PC-3 (cell line): Measurements from ENCODE around the gene NCS1. TPM values are rescaled to one million over a fixed set of nuclear protein-coding genes. Genes with fewer than 3 reads are reported as not detected.

Source experiments
- ATAC-seq: fragments of 200-7000 bp; cut with Tn5 transposase; 2 replicates; pipeline ENCODE4 v1.9.1; 2020; ENCODE audit warnings: mild to moderate bottlenecking, moderate library complexity
- BruUV-seq: library from RNA; stranded (reverse); fragments of 400-500 nt; replicated peaks from 2 replicates; lab custom pipeline; 2021; lab: Mats Ljungman, UMichigan
- CTCF ChIA-PET: fragments of 300-600 bp; sonication (Branson Sonifier 250); formaldehyde crosslinking; loops from one replicate; lab custom pipeline; 2022; ENCODE audit warnings: antibody characterized with exemption; lab: Charles Lee
- POLR2A ChIA-PET: fragments of 300-600 bp; sonication (Branson Sonifier 250); formaldehyde crosslinking; loops from one replicate; lab custom pipeline; 2022; ENCODE audit warnings: antibody characterized with exemption; ENCODE audit not compliant: unreplicated experiment; lab: Charles Lee
- DNase-seq: peaks from one replicate; pipeline ENCODE4 v3.0.0-alpha.2; 2015
- H2AFZ ChIP-seq: fragments of 300-600 bp; sonication (generic); 2 replicates; pipeline ENCODE4 v1.6.0; 2016; ENCODE audit warnings: antibody characterized with exemption, low read length
- H3F3A ChIP-seq: fragments of 300-600 bp; sonication (generic); one replicate; pipeline ENCODE4 v1.6.0; 2017; ENCODE audit warnings: antibody characterized with exemption, low read length, control low read depth, mild to moderate bottlenecking; ENCODE audit not compliant: unreplicated experiment
- H3K27ac ChIP-seq: fragments of 300-600 bp; sonication (generic); 2 replicates; pipeline ENCODE4 v1.5.1; 2016; ENCODE audit warnings: mild to moderate bottlenecking, low read length
- H3K27me3 ChIP-seq: fragments of 300-600 bp; sonication (generic); 2 replicates; pipeline ENCODE4 v1.6.1; 2016; ENCODE audit warnings: low read length, mixed read lengths
- H3K36me3 ChIP-seq: fragments of 300-600 bp; sonication (generic); 2 replicates; pipeline ENCODE4 v1.6.1; 2016; ENCODE audit warnings: low read depth, mixed run types, low read length, mixed read lengths
- H3K4me1 ChIP-seq: fragments of 300-600 bp; sonication (generic); 2 replicates; pipeline ENCODE4 v1.5.1; 2016; ENCODE audit warnings: low read length; ENCODE audit not compliant: insufficient read depth
- H3K4me2 ChIP-seq: fragments of 300-600 bp; sonication (generic); 2 replicates; pipeline ENCODE4 v1.6.0; 2016; ENCODE audit warnings: low read length
- H3K4me3 ChIP-seq: fragments of 300-600 bp; sonication (generic); 2 replicates; pipeline ENCODE4 v1.5.1; 2016; ENCODE audit warnings: mild to moderate bottlenecking, low read length, mixed read lengths
- H3K79me2 ChIP-seq: fragments of 300-600 bp; sonication (generic); 2 replicates; pipeline ENCODE4 v1.6.1; 2017; ENCODE audit warnings: low read length, mixed read lengths
- H3K9ac ChIP-seq: fragments of 300-600 bp; sonication (generic); 2 replicates; pipeline ENCODE4 v1.6.0; 2016; ENCODE audit warnings: mild to moderate bottlenecking, low read length
- H3K9me2 ChIP-seq: fragments of 300-600 bp; sonication (generic); replicated peaks from 2 replicates; pipeline ENCODE4 v1.6.1; 2016; ENCODE audit warnings: mixed run types, low read length, mixed read lengths
- H3K9me3 ChIP-seq: fragments of 300-600 bp; sonication (generic); 2 replicates; pipeline ENCODE4 v1.6.1; 2016; ENCODE audit warnings: low read length, mixed read lengths
- H4K20me1 ChIP-seq: fragments of 300-600 bp; sonication (generic); 2 replicates; pipeline ENCODE4 v1.6.1; 2016; ENCODE audit warnings: low read length, mixed read lengths
- CTCF ChIP-seq: fragments of 300-600 bp; sonication (generic); conservative IDR thresholded peaks from 2 replicates; pipeline ENCODE4 v1.5.1; 2017; ENCODE audit warnings: antibody characterized with exemption, low read depth, mild to moderate bottlenecking, low read length
- EZH2 ChIP-seq: fragments of 300-600 bp; sonication (generic); IDR thresholded peaks from one replicate; pipeline ENCODE4 v1.6.1; 2017; ENCODE audit warnings: antibody characterized with exemption, mild to moderate bottlenecking, low read length; ENCODE audit not compliant: unreplicated experiment
- EZH2phosphoT487 ChIP-seq: fragments of 300-600 bp; sonication (generic); IDR thresholded peaks from 2 replicates; pipeline ENCODE4 v1.6.1; 2018; ENCODE audit warnings: mild to moderate bottlenecking, antibody characterized with exemption, low read length, borderline replicate concordance
- intact Hi-C: fragments of 100-400 bp; cut with micrococcal nuclease; formaldehyde crosslinking; loops from 2 replicates; pipeline ENCODE4 v1.9.0; 2023
- total RNA-seq: library from RNA; depleted of rRNA; stranded (reverse); fragments of >200 nt; gene quantifications from 2 replicates; pipeline ENCODE4 v1.2.3, GENCODE V29; 2014

The NCS1 gene
- total RNA-seq, 1 experiment from 2014 or later, result 14.0 TPM

- Histone ChIP-seq H3K36me3 (0 out of 2 replicates have a peak, but pooled peaks cover 6% of the 10 kb centered on the region), H3K9ac (no peak overlapping the region), H3K4me1 (peaks cover 7% of the 10 kb centered on the region; the same call in 1 of the 2 replicates), H3K9me2 (no peaks in the 10 kb centered on the region), H3K27ac (no peak overlapping the region), H3K4me3 (no peak overlapping the region), H2AFZ (no peak overlapping the region), H3K27me3 (no peaks in the 10 kb centered on the region), H3F3A (no peaks in the 10 kb centered on the region), H3K4me2 (no peak overlapping the region), H3K9me3 (no peaks in the 10 kb centered on the region), H3K79me2 (no peaks in the 10 kb centered on the region), H4K20me1 (no peaks in the 10 kb centered on the region)
- intact Hi-C loops, result no loop called here
- ChIA-PET POLR2A (no interaction called here), CTCF (no interaction called here)
- TF ChIP-seq CTCF, result no peak
- TF ChIP-seq EZH2phosphoT487, result no peak
- TF ChIP-seq EZH2, result no peak
- ATAC-seq (no peak), DNase-seq (no peak)
- BruUV-seq, result no TSS peak
Observed at GRCh38 chr9:130132746-130133145, 39.5 kb upstream of the NCS1 start.

- CTCF ChIA-PET, result no interaction called here
- H3K27me3 ChIP-seq, result no peaks in the 10 kb centered on the region
- DNase-seq (no peak), ATAC-seq (no peak)
- BruUV-seq, result no TSS peak
- H3K4me2 ChIP-seq, result no peak overlapping the region
- H3K27ac ChIP-seq, result no peak overlapping the region
- H3K4me3 ChIP-seq, result no peak overlapping the region
- no peak overlapping the region for H2AFZ ChIP-seq
- H3K9me3 ChIP-seq, result no peaks in the 10 kb centered on the region
- no peaks in the 10 kb centered on the region for H3F3A ChIP-seq
- no peaks in the 10 kb centered on the region for H3K36me3 ChIP-seq
- no peaks in the 10 kb centered on the region for H3K9me2 ChIP-seq
- no peak overlapping the region for H3K9ac ChIP-seq
- H3K79me2 ChIP-seq, result no peaks in the 10 kb centered on the region
- intact Hi-C loops, result no loop called here
- no peak for TF ChIP-seq EZH2
- H4K20me1 ChIP-seq, result no peaks in the 10 kb centered on the region
- POLR2A ChIA-PET, result no interaction called here
- H3K4me1 ChIP-seq, result no peaks in the 10 kb centered on the region
Observed at GRCh38 chr9:130137081-130137640, 35.0 kb upstream of the NCS1 start.

- H3K36me3 ChIP-seq, result no peaks in the 10 kb centered on the region
- H3F3A ChIP-seq, result no peaks in the 10 kb centered on the region
- no peak overlapping the region for H3K4me3 ChIP-seq
- H3K79me2 ChIP-seq, result no peaks in the 10 kb centered on the region
- no peak overlapping the region for H3K27ac ChIP-seq
- H2AFZ ChIP-seq, result no peak overlapping the region
- intact Hi-C loops, result no loop called here
- TF ChIP-seq CTCF (no peak), EZH2phosphoT487 (no peak), EZH2 (no peak)
- ATAC-seq (no peak), DNase-seq (no peak)
- no peaks in the 10 kb centered on the region for H3K9me2 ChIP-seq
- H3K9me3 ChIP-seq, result no peaks in the 10 kb centered on the region
- ChIA-PET CTCF (no interaction called here), POLR2A (no interaction called here)
- H4K20me1 ChIP-seq, result no peaks in the 10 kb centered on the region
- no peak overlapping the region for H3K9ac ChIP-seq
- H3K4me1 ChIP-seq, result no peaks in the 10 kb centered on the region
- H3K27me3 ChIP-seq, result no peaks in the 10 kb centered on the region
- H3K4me2 ChIP-seq, result no peak overlapping the region
- BruUV-seq, result no TSS peak
Observed at GRCh38 chr9:130137641-130138081, 34.5 kb upstream of the NCS1 start.
